ENCODE measurements around the gene ADNP. TPM values are rescaled to one million over a fixed set of nuclear protein-coding genes. Genes with fewer than 3 reads are reported as not detected.
"Not testable (repeated sequence)": the region's sequence is repeated elsewhere in the genome, so short reads cannot be mapped to it uniquely, and the experiment has no call there.

The ADNP gene
- 56.1 and 75.4 TPM in 2 replicates for total RNA-seq (ENCODE audit: low replicate concordance)

DNA sequence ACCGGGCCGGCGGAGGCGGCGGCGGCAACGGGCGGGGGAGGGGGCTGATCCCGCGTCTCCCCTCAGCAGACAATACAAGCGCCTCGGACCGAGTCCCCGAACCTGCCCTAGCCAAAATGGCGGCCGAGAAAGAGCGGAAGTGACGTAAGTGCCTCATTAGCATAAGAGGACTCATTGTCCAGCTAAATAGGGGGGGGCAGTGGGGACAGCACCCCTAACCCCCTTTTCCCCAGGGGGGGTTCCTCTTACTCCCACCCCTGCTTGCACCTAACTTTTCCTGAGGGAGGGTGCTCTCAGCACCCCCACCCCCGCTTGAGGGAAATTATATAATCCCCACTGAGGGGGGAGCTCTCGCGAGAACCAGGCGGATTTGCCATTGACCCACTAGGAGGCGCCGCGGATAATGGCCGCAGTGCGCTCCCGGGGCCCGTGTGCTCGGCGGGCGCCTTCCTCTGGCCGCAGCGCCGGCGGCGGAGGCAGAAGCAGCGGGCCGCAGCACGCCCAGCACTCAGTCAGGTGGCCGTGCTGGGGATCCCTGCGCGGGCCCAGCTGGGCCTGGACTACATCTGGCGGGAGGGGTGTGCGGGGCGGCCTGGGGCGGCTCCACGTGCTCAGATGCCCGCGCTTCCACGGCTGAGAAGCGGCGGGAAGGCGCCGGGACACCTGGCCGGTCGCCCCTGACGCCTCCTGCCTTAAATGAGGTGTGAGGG is at the start of gene ADNP:
TSS of gene ADNP (minus strand) at position 132 of the 710 bp plus-strand sequence. CDS start 27,441 bp downstream, outside the sequence.
- Histone ChIP-seq H4K20me1 (ENCODE audit: low read depth) (peaks cover 28% of the 10 kb centered on the region), H3K4me1 (peaks cover 27% of the 10 kb centered on the region), H3K27ac (peak within 1 kb of the TSS; percentile 96), H3K9ac (peak within 1 kb of the TSS; percentile 88), H2AFZ (replicated peaks) (peak within 1 kb of the TSS; percentile 51), H3K36me3 (peaks cover 40% of the 10 kb centered on the region), H3K4me2 (peak within 1 kb of the TSS; percentile 92), H3F3A (ENCODE audit: low read depth) (peaks cover 57% of the 10 kb centered on the region), H3K27me3 (no peaks in the 10 kb centered on the region), H3K4me3 (peak within 1 kb of the TSS; percentile 85), H3K9me3 (ENCODE audit: low read depth) (no peaks in the 10 kb centered on the region), H3K79me2 (ENCODE audit: low read depth) (peaks cover 41% of the 10 kb centered on the region)
- Mint-ChIP-seq H3K4me1 (peaks cover 36% of the 10 kb centered on the region), H3K27me3 (ENCODE audit: insufficient read depth, low read depth) (peaks cover 6% of the 10 kb centered on the region), H3K9me3 (peaks cover 2% of the 10 kb centered on the region), H3K27ac (peak within 1 kb of the TSS; percentile 100), H3K4me3 (peak within 1 kb of the TSS; percentile 91), H3K36me3 (peaks cover 32% of the 10 kb centered on the region)
- peak; percentile 98 for DNase-seq (ENCODE audit: low spot score)
- TF ChIP-seq EZH2 (IDR thresholded peaks at IDR 0.05): peak; percentile 46
- peak; percentile 43 for TF ChIP-seq EZH2phosphoT487 (IDR thresholded peaks at IDR 0.05)
- TF ChIP-seq, protein P1, sequence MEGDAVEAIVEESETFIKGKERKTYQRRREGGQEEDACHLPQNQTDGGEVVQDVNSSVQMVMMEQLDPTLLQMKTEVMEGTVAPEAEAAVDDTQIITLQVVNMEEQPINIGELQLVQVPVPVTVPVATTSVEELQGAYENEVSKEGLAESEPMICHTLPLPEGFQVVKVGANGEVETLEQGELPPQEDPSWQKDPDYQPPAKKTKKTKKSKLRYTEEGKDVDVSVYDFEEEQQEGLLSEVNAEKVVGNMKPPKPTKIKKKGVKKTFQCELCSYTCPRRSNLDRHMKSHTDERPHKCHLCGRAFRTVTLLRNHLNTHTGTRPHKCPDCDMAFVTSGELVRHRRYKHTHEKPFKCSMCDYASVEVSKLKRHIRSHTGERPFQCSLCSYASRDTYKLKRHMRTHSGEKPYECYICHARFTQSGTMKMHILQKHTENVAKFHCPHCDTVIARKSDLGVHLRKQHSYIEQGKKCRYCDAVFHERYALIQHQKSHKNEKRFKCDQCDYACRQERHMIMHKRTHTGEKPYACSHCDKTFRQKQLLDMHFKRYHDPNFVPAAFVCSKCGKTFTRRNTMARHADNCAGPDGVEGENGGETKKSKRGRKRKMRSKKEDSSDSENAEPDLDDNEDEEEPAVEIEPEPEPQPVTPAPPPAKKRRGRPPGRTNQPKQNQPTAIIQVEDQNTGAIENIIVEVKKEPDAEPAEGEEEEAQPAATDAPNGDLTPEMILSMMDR (IDR thresholded peaks at IDR 0.05): peak; percentile 75

DNA sequence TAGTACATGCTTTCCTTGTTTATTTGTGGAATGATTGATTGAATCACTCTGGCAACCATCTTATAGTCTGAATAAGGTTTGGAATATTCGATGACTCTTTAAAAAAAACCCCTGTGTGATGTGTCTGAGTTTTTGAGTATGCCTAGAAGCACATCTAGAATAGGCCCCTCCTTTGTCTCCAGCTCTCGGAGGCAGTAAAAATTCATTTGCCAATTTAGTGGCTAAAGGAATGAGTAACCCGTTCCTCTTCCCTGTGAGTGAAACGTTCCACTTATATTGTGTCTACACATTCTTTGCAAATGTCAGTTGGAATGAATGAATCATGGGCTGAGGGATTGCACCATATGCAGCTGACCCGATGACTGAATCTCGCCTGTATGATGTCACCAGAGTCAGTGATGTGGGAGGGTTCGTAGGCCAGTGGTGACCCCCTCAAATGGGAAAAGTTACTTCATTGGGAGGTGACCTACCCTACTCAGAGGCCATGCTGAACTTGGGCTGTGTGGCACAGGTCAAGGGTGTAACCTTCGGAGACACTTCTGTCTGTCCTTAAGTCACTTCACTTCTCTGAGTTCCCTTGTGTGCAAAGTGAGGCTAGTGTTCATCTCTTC is 48.9 kb upstream of the ADNP start:
- no peaks in the 10 kb centered on the region for H3K79me2 ChIP-seq (ENCODE audit: low read depth)
- H3K9me3 ChIP-seq (ENCODE audit: low read depth): no peaks in the 10 kb centered on the region
- no peaks in the 10 kb centered on the region for H3K36me3 ChIP-seq
- H3K9ac ChIP-seq: no peak overlapping the region
- no peak overlapping the region for H3K4me2 ChIP-seq
- Mint-ChIP-seq H3K9me3 (no peaks in the 10 kb centered on the region), H3K27ac (no peak overlapping the region), H3K27me3 (ENCODE audit: insufficient read depth, low read depth) (peaks cover 10% of the 10 kb centered on the region), H3K36me3 (no peaks in the 10 kb centered on the region), H3K4me3 (no peak overlapping the region), H3K4me1 (peaks cover 10% of the 10 kb centered on the region)
- no peak overlapping the region for H2AFZ ChIP-seq (replicated peaks)
- no peaks in the 10 kb centered on the region for H3F3A ChIP-seq (ENCODE audit: low read depth)
- no peaks in the 10 kb centered on the region for H4K20me1 ChIP-seq (ENCODE audit: low read depth)
- TF ChIP-seq EZH2 (IDR thresholded peaks at IDR 0.05): no peak
- TF ChIP-seq, protein P1 (IDR thresholded peaks at IDR 0.05): no peak
- no peak for TF ChIP-seq EZH2phosphoT487 (IDR thresholded peaks at IDR 0.05)
- no peak for DNase-seq (ENCODE audit: low spot score)
- no peak overlapping the region for H3K27ac ChIP-seq
- H3K4me3 ChIP-seq: no peak overlapping the region
- H3K27me3 ChIP-seq: no peaks in the 10 kb centered on the region
- H3K4me1 ChIP-seq: peaks cover 6% of the 10 kb centered on the region

DNA sequence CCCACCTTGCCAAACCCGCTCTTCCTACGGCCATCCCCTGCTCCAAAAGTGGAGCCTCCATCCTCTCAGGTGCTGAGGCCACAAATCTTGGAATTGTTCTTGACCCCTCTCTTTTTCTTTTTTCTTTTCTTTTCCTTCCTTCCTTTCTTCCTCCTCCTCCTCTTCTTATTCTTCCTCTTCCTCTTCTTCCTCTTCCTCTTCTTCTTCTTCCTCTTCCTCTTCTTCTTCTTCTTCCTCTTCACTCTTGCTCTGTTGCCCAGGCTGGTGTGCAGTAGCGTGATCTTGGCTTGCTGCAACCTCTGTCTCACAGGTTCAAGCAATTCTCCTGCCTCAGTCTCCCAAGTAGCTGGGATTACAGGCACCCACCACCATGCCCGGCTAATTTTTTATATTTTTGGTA is 47.3 kb upstream of the ADNP start:
- H3K27me3 Mint-ChIP-seq (ENCODE audit: insufficient read depth, low read depth): peaks cover 10% of the 10 kb centered on the region
- not testable (repeated sequence) for H3K4me3 ChIP-seq; H3K4me1 Mint-ChIP-seq; H3K27ac Mint-ChIP-seq; H3K4me1 ChIP-seq; H3K36me3 Mint-ChIP-seq; H3F3A ChIP-seq (ENCODE audit: low read depth); H3K79me2 ChIP-seq (ENCODE audit: low read depth); H3K9ac ChIP-seq; H3K36me3 ChIP-seq; H3K27me3 ChIP-seq; DNase-seq (ENCODE audit: low spot score); H3K4me2 ChIP-seq; H3K9me3 ChIP-seq (ENCODE audit: low read depth); H4K20me1 ChIP-seq (ENCODE audit: low read depth); H3K27ac ChIP-seq; H3K4me3 Mint-ChIP-seq; H3K9me3 Mint-ChIP-seq; H2AFZ ChIP-seq (replicated peaks)
